Measurements from ENCODE around the gene SPNS3. TPM values are rescaled to one million over a fixed set of nuclear protein-coding genes. Genes with fewer than 3 reads are reported as not detected.

Gene SPNS3
- total RNA-seq, 1 donor from 2014 or later, result not detected

- H3K27me3 ChIP-seq (ENCODE audit: control insufficient read depth in 3 of 3, insufficient read depth in 3 of 3, low read length in 3 of 3), result no peaks in the 10 kb centered on the region
- H3K4me1 ChIP-seq (ENCODE audit: control insufficient read depth in 3 of 3, insufficient read depth in 3 of 3, low read length in 3 of 3), result peaks cover 0 to 3% (median 2%) of the 10 kb centered on the region in 3 donors
- no peaks in the 10 kb centered on the region for H3K9me3 ChIP-seq (ENCODE audit: control insufficient read depth in 3 of 3, low read length in 3 of 3)
- H3K27ac ChIP-seq (ENCODE audit: low read depth, low read length), result no peak overlapping the region
- no peak overlapping the region for H3K4me3 ChIP-seq (ENCODE audit: low read length in 3 of 3)
- no peak overlapping the region for H3K9ac ChIP-seq (ENCODE audit: low read depth in 1 of 3, low read length in 3 of 3)
- H3K36me3 ChIP-seq (ENCODE audit: control insufficient read depth in 3 of 3, insufficient read depth in 3 of 3, low read length in 3 of 3), result no peaks in the 10 kb centered on the region
Observed at GRCh38 chr17:4425398-4425797, 8.3 kb upstream of the SPNS3 start.

DNA sequence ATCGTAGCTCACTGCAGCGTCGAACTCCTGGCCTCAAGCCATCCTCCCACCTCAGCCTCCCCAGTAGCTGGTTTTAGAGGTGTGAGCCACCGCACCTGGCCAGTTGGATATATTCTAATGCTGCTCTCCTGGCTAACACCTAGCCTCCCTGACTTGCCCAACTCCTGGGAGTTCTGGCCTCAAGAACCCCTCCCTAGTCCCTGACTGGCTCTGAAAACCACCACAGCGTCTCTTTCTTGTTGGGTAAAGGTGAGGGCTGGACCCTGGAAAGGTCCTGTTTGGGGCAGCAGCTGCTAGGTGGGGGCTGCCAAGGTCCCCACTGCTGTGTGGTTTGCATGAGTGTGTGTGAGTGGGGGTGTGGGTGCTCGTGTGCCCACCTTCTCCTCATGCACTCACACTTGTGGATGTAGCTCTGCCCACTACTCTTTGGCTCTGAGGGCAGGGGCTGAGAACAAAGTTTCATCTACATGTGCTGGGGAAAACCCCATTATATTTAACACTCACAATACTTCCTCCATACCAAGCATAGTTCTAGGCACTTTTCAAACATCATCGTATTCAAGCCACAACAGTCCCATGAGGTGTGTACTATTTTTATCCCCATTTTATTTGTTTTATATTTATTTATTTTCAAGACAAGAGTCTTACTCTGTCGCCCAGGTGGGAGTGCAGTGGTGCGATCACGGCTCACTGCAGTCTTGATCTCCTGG lies 7.1 kb upstream of the SPNS3 start:
- Histone ChIP-seq H3K4me3 (ENCODE audit: low read length in 3 of 3) (no peak overlapping the region), H3K9me3 (ENCODE audit: control insufficient read depth in 3 of 3, low read length in 3 of 3) (no peaks in the 10 kb centered on the region), H3K4me1 (ENCODE audit: control insufficient read depth in 3 of 3, insufficient read depth in 3 of 3, low read length in 3 of 3) (no peaks in the 10 kb centered on the region), H3K36me3 (ENCODE audit: control insufficient read depth in 3 of 3, insufficient read depth in 3 of 3, low read length in 3 of 3) (no peaks in the 10 kb centered on the region), H3K27ac (ENCODE audit: low read depth, low read length) (no peak overlapping the region), H3K9ac (ENCODE audit: low read depth in 1 of 3, low read length in 3 of 3) (no peak overlapping the region), H3K27me3 (ENCODE audit: control insufficient read depth in 3 of 3, insufficient read depth in 3 of 3, low read length in 3 of 3) (no peaks in the 10 kb centered on the region)

DNA sequence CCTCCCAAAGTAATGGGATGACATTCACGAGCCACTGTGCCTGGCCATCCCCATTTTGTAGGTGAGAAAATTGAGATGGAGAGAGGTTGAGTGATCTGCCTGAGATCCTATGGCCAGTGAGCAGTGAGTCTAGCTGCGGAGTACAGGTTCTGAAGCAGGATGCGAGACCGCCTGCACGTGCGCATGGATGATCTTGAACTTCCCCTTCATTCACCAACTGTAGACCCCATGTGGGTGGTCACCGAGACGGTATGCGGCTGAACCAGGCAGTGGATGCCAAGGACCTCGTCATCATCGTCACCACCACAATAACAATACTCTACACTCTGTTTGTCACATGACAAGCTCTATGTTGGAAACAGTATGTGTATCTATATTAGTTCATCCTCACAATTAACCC lies 6.2 kb upstream of the SPNS3 start:
- no peaks in the 10 kb centered on the region for H3K9me3 ChIP-seq (ENCODE audit: control insufficient read depth in 3 of 3, low read length in 3 of 3)
- no peak overlapping the region for H3K4me3 ChIP-seq (ENCODE audit: low read length in 3 of 3)
- no peaks in the 10 kb centered on the region for H3K27me3 ChIP-seq (ENCODE audit: control insufficient read depth in 3 of 3, insufficient read depth in 3 of 3, low read length in 3 of 3)
- H3K36me3 ChIP-seq (ENCODE audit: control insufficient read depth in 3 of 3, insufficient read depth in 3 of 3, low read length in 3 of 3), result no peaks in the 10 kb centered on the region
- H3K27ac ChIP-seq (ENCODE audit: low read depth, low read length), result no peak overlapping the region
- no peak overlapping the region for H3K9ac ChIP-seq (ENCODE audit: low read depth in 1 of 3, low read length in 3 of 3)
- no peaks in the 10 kb centered on the region for H3K4me1 ChIP-seq (ENCODE audit: control insufficient read depth in 3 of 3, insufficient read depth in 3 of 3, low read length in 3 of 3)

DNA sequence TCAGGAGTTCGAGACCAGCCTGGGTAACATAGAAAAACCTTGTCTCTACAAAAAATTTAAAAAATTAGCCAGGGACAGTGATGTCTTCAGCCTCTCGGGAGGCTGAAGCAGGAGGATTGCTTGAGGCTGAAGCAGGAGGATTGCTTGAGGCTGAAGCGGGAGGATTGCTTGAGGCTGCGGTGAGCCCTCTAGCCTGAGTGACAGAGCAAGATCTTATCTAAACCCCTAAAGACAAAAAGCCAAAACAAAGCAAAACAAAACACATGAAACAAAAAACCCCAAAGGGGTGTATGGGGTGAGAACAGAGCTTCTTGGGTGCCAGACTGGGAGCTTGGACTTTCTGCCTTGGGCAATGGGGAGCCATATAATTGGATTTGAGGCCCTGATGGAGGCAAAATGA lies 2.6 kb downstream of the SPNS3 start:
- Histone ChIP-seq H3K36me3 (ENCODE audit: control insufficient read depth in 3 of 3, insufficient read depth in 3 of 3, low read length in 3 of 3) (no peaks in the 10 kb centered on the region), H3K9me3 (ENCODE audit: control insufficient read depth in 3 of 3, low read length in 3 of 3) (no peaks in the 10 kb centered on the region), H3K4me3 (ENCODE audit: low read length in 3 of 3) (no peak overlapping the region), H3K4me1 (ENCODE audit: control insufficient read depth in 3 of 3, insufficient read depth in 3 of 3, low read length in 3 of 3) (peaks cover 0 to 4% (median 0%) of the 10 kb centered on the region in 3 donors), H3K27me3 (ENCODE audit: control insufficient read depth in 3 of 3, insufficient read depth in 3 of 3, low read length in 3 of 3) (peaks cover 3 to 12% (median 5%) of the 10 kb centered on the region in 3 donors), H3K27ac (ENCODE audit: low read depth, low read length) (no peak overlapping the region), H3K9ac (ENCODE audit: low read depth in 1 of 3, low read length in 3 of 3) (no peak overlapping the region)

DNA sequence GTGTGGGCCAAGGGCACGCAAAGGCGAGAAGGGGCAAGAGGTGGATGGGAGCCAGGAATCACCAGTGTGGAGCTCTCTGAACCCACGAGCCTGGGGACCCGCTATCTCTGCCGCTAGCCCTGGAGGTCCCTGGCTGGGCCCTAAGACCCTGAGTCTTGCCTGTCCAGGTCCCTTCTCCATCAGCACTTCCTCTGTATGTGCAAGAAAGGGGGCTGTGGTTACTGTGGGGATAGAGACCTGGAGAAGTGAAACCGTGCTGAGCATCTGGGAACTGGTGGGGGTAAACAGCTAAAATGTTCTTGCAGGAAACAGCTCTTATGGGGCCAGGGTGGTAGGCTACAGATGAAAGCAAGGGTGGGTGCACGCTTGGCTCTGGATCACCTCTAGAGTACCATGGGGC lies 3.1 kb downstream of the SPNS3 start:
- Histone ChIP-seq H3K4me3 (ENCODE audit: low read length in 3 of 3) (no peak overlapping the region), H3K27ac (ENCODE audit: low read depth, low read length) (no peak overlapping the region), H3K4me1 (ENCODE audit: control insufficient read depth in 3 of 3, insufficient read depth in 3 of 3, low read length in 3 of 3) (peaks cover 0 to 4% (median 0%) of the 10 kb centered on the region in 3 donors), H3K9me3 (ENCODE audit: control insufficient read depth in 3 of 3, low read length in 3 of 3) (no peaks in the 10 kb centered on the region), H3K27me3 (ENCODE audit: control insufficient read depth in 3 of 3, insufficient read depth in 3 of 3, low read length in 3 of 3) (peaks cover 3 to 12% (median 5%) of the 10 kb centered on the region in 3 donors), H3K9ac (ENCODE audit: low read depth in 1 of 3, low read length in 3 of 3) (peak overlapping the region in 1 of 3 donors; percentile 8), H3K36me3 (ENCODE audit: control insufficient read depth in 3 of 3, insufficient read depth in 3 of 3, low read length in 3 of 3) (no peaks in the 10 kb centered on the region)

DNA sequence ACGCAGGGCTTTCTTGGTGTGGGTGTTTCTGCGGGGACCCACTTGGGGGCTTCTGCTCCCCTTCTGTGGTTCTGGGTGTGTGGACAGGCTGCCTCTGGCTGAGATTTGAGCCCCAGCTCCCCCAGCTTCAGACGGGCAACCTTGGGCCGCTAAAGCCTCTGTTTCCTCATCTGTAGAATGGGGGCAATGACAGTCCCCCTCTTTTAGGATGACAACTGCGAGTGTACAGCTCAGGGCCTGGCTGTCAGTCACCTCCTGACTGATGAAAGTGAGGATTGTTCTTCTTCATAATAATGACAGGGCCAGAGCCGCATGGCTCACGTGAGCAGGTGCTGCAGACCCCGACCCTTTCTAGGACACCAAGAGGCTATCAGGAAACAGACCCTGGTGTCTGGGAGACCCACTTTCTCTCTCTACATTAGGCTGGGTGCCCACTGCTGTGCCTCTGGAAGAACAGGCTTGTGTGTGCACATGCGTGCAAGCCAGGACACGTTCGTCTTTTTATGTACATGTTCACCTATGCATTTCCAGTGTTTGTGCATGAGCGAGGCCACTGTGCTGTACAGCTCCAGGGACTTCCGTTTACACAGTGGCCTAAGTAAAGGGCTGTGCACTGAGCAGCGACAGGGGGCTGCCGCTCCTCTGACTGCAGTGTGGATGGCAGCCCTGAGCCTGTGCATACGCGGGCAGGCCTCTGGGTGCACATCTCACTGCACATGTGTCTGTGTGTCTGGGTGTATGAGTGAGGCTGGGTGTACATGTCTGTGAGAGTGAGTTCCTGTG lies 4.6 kb downstream of the SPNS3 start:
- H3K4me3 ChIP-seq (ENCODE audit: low read length in 3 of 3), result no peak overlapping the region
- no peak overlapping the region for H3K9ac ChIP-seq (ENCODE audit: low read depth in 1 of 3, low read length in 3 of 3)
- H3K36me3 ChIP-seq (ENCODE audit: control insufficient read depth in 3 of 3, insufficient read depth in 3 of 3, low read length in 3 of 3), result no peaks in the 10 kb centered on the region
- no peaks in the 10 kb centered on the region for H3K9me3 ChIP-seq (ENCODE audit: control insufficient read depth in 3 of 3, low read length in 3 of 3)
- peaks cover 0 to 4% (median 0%) of the 10 kb centered on the region in 3 donors for H3K4me1 ChIP-seq (ENCODE audit: control insufficient read depth in 3 of 3, insufficient read depth in 3 of 3, low read length in 3 of 3)
- peaks cover 3 to 12% (median 5%) of the 10 kb centered on the region in 3 donors for H3K27me3 ChIP-seq (ENCODE audit: control insufficient read depth in 3 of 3, insufficient read depth in 3 of 3, low read length in 3 of 3)
- H3K27ac ChIP-seq (ENCODE audit: low read depth, low read length), result no peak overlapping the region

DNA sequence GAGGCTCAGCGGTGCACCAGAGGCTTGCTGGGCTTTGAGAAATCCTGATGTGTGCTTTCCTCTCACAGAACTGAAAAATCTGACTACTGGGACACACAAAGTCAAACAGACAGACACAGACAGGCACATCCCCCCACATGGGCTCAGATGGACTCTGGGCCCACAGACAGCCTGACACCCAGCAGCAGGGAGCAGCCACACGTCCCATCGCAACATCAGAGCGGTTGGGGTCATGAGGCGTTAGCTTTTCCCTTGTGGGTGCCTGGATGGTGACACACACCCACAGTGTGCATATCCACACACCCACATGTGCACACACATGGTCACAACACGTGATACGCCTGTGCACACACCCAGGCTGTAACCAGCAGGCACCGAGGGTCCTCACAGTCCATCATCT lies 6.3 kb downstream of the SPNS3 start:
- H3K9ac ChIP-seq (ENCODE audit: low read depth in 1 of 3, low read length in 3 of 3), result peak overlapping the region in 1 of 3 donors; percentile 40
- H3K27me3 ChIP-seq (ENCODE audit: control insufficient read depth in 3 of 3, insufficient read depth in 3 of 3, low read length in 3 of 3), result peaks cover 0 to 8% (median 0%) of the 10 kb centered on the region in 3 donors
- no peaks in the 10 kb centered on the region for H3K36me3 ChIP-seq (ENCODE audit: control insufficient read depth in 3 of 3, insufficient read depth in 3 of 3, low read length in 3 of 3)
- no peak overlapping the region for H3K27ac ChIP-seq (ENCODE audit: low read depth, low read length)
- H3K4me1 ChIP-seq (ENCODE audit: control insufficient read depth in 3 of 3, insufficient read depth in 3 of 3, low read length in 3 of 3), result peaks cover 0 to 6% (median 5%) of the 10 kb centered on the region in 3 donors
- H3K9me3 ChIP-seq (ENCODE audit: control insufficient read depth in 3 of 3, low read length in 3 of 3), result no peaks in the 10 kb centered on the region
- no peak overlapping the region for H3K4me3 ChIP-seq (ENCODE audit: low read length in 3 of 3)

- Histone ChIP-seq H3K27me3 (ENCODE audit: control insufficient read depth in 3 of 3, insufficient read depth in 3 of 3, low read length in 3 of 3) (peaks cover 0 to 8% (median 0%) of the 10 kb centered on the region in 3 donors), H3K36me3 (ENCODE audit: control insufficient read depth in 3 of 3, insufficient read depth in 3 of 3, low read length in 3 of 3) (no peaks in the 10 kb centered on the region), H3K9ac (ENCODE audit: low read depth in 1 of 3, low read length in 3 of 3) (no peak overlapping the region), H3K27ac (ENCODE audit: low read depth, low read length) (no peak overlapping the region), H3K4me1 (ENCODE audit: control insufficient read depth in 3 of 3, insufficient read depth in 3 of 3, low read length in 3 of 3) (peaks cover 0 to 7% (median 6%) of the 10 kb centered on the region in 3 donors), H3K9me3 (ENCODE audit: control insufficient read depth in 3 of 3, low read length in 3 of 3) (no peaks in the 10 kb centered on the region), H3K4me3 (ENCODE audit: low read length in 3 of 3) (no peak overlapping the region)
Observed at GRCh38 chr17:4440690-4441686, 7.2 kb downstream of the SPNS3 start.

DNA sequence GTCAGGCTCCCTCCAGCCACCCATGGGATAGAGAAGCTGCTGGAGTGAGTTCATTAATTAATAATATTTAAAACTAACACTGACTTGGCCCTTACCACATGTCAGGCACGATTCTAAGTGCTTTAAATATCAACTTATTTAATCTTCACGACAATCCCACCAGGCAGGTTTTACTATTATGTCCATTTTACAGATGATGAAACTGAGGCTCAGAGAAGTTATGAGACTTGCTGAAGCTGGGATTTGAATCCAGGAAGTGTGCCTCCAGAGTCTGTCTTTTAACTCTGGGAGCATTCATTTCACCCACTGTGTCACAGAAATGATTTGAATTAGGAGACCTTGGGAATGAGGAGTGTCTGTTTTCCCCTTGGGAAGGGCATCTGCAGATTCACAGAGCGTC lies 8.8 kb downstream of the SPNS3 start:
- no peaks in the 10 kb centered on the region for H3K36me3 ChIP-seq (ENCODE audit: control insufficient read depth in 3 of 3, insufficient read depth in 3 of 3, low read length in 3 of 3)
- H3K9me3 ChIP-seq (ENCODE audit: control insufficient read depth in 3 of 3, low read length in 3 of 3), result no peaks in the 10 kb centered on the region
- H3K4me1 ChIP-seq (ENCODE audit: control insufficient read depth in 3 of 3, insufficient read depth in 3 of 3, low read length in 3 of 3), result peaks cover 0 to 18% (median 14%) of the 10 kb centered on the region in 3 donors
- peaks cover 0 to 5% (median 0%) of the 10 kb centered on the region in 3 donors for H3K27me3 ChIP-seq (ENCODE audit: control insufficient read depth in 3 of 3, insufficient read depth in 3 of 3, low read length in 3 of 3)
- H3K9ac ChIP-seq (ENCODE audit: low read depth in 1 of 3, low read length in 3 of 3), result no peak overlapping the region
- no peak overlapping the region for H3K4me3 ChIP-seq (ENCODE audit: low read length in 3 of 3)
- H3K27ac ChIP-seq (ENCODE audit: low read depth, low read length), result no peak overlapping the region
